Fibroblast of peridontal ligament (primary cell): ENCODE results near the gene EIF3C.
"Not testable (repeated sequence)": the region's sequence is repeated elsewhere in the genome, so short reads cannot be mapped to it uniquely, and the experiment has no call there.

Experiments
- DNase-seq: peaks from one replicate; pipeline ENCODE4 v3.0.0-alpha.2; 2010; ENCODE audit errors: extremely low read depth

Gene EIF3C, protein sequence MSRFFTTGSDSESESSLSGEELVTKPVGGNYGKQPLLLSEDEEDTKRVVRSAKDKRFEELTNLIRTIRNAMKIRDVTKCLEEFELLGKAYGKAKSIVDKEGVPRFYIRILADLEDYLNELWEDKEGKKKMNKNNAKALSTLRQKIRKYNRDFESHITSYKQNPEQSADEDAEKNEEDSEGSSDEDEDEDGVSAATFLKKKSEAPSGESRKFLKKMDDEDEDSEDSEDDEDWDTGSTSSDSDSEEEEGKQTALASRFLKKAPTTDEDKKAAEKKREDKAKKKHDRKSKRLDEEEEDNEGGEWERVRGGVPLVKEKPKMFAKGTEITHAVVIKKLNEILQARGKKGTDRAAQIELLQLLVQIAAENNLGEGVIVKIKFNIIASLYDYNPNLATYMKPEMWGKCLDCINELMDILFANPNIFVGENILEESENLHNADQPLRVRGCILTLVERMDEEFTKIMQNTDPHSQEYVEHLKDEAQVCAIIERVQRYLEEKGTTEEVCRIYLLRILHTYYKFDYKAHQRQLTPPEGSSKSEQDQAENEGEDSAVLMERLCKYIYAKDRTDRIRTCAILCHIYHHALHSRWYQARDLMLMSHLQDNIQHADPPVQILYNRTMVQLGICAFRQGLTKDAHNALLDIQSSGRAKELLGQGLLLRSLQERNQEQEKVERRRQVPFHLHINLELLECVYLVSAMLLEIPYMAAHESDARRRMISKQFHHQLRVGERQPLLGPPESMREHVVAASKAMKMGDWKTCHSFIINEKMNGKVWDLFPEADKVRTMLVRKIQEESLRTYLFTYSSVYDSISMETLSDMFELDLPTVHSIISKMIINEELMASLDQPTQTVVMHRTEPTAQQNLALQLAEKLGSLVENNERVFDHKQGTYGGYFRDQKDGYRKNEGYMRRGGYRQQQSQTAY

DNA sequence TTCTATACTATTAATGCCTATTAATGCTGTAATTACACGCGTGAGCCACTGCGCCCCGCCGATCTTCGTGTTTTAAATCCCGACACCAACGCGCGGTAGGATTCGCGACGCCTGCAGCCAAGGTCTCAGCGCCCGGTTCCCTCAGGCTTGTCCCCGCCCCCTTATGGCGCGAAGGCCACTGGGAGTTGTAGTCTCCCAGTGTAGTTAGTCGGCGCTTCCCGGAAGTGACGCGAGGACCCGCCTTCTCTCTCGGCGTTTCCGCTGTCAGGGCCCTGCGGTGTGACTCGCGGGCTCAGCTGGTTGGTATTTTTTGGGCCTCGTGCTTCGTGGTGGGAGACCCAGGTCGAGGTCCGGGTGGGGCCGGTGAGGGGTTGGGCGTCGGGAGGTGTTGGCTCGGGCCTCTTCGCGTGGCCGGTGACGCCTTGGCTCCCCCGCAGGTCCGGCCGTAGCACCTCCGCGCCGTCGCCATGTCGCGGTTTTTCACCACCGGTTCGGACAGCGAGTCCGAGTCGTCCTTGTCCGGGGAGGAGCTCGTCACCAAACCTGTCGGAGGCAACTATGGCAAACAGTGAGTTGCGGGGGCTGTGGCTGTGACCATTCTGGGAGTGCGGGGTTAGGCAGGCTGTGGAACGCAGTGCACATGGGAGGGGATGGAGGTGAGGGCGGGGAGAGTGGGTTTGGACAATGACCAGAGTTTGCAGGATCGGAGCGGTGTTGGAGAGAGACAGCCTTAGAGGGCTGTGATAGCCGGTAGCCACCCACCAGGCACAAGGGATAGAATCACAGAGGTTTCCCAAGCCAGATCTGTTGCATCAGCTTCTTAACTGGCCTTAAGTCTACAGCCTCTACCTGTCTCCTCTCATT is at the start of gene EIF3C:
EIF3C (plus strand) TSS at position 245 of the 864 bp plus-strand sequence; CDS start at position 468, 223 bp downstream.
- DNase-seq = not testable (repeated sequence)

DNA sequence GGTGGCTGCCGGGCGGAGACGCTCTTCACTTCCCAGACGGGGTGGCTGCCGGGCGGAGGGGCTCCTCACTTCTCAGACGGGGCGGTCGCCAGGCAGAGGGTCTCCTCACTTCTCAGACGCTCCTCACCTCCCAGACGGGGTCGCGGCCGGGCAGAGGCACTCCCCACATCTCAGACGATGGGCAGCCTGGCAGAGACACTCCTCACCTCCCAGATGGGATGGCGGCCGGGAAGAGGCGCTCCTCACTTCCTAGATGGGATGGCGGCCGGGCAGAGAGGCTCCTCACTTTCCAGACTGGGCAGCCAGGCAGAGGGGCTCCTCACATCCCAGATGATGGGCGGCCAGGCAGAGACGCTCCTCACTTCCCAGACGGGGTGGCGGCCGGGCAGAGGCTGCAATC is 45.0 kb upstream of the EIF3C start:
- DNase-seq = not testable (repeated sequence)

DNA sequence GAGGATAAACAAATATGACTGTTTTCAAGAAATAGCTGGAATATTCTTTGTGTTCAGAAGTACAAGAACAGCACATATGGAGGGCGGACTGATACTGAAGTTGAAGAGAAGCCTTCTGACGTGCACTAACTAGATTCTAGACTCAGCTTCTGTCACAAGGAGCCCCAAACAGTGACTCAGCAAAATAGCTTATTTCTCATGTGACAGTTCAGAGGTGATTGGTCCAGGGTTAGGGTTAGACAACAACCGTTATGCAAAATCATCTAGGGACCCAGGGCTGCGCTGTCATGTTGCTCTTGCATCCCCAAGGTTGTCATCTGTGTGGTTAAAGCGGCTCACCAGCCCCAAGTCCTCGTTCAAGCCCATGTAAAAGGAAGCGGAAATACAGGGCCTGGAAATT is 43.8 kb upstream of the EIF3C start:
- not testable (repeated sequence) for DNase-seq

DNA sequence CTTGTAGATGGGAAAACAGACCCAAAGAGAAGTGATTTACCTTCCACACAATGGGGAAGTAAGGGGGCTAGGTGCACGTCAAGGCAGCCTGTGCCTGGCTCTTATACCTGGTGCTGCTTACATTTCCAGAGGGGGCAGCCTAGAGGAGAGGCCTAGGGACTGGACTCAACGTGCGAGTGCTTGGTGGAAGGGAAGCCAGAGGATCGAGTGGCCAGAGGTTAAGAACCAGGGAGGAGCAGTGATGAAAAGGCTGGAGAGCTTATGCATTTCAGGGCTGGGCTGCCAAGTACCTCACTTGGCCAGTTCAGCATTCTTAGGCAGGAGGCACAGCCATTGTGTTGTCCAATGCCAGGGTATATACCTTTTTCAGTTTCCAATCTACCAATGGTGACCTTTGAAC is 43.1 kb upstream of the EIF3C start:
- not testable (repeated sequence) for DNase-seq

DNA sequence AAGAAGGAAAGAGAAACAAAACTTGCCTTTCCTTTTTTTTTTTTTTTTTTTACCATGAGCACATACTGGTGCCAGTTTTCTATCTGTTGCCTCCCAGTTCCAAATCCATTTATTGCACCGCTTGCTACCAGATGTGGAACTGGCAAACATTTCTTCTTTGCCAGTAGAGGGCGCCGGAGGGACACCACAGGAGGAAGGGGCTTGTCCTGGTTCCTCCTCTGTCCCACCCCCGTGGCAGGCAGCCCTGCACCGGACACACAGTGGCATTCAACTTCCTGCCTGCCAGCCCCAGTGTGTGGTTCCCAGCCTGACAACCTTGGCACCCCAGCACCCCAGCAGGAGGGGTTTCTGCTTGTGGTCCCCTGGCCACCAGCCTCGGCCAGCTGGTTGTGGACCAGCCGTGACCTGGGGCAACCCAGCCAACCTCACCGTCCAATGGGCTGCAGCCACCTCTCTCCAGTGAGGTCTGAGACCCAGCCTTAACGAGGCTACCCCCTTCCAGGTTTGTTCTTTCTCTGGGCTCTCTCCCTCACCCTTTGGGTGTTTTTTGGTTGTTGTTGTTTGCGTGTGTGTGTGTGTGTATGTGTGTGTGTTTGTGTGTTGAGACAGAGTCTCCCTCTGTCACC is 22.8 kb upstream of the EIF3C start:
- DNase-seq = not testable (repeated sequence)

DNA sequence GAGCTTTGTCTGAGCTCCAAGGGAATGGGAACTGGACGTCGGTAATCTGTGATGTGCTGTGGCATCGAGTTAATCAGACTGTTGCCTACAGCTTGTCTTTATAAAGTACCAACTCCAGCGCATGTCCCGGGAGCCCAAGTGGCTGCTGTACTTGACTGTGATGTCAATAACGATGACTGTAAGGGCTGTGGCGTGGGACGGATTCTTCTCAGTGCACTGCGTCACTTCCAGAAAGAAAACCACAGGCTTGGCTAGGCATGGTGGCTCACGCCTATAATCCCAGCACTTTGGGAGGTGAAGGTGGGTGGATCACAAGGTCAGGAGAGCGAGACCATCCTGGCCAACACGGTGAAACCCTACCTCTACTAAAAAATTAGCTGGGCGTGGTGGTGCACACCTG is 21.8 kb upstream of the EIF3C start:
- DNase-seq = not testable (repeated sequence)

DNA sequence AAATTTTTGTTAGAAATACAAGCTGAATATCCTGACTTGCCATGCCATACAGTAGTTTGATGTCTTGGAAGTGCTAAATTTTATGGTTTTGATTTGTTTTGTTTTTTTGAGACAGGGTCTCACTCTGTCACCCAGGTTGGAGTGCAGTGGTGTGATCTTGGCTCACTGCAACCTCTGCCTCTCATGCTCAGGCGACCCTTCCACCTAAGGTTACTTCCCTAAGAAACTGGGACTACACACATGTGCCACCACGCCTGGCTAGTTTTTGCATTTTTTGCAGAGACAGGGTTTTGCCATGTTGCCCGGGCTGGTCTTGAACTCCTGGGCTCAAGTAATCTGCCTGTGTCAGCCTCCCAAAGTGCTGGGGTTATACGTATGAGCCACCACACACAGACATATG is 19.5 kb upstream of the EIF3C start:
- DNase-seq = not testable (repeated sequence)

DNA sequence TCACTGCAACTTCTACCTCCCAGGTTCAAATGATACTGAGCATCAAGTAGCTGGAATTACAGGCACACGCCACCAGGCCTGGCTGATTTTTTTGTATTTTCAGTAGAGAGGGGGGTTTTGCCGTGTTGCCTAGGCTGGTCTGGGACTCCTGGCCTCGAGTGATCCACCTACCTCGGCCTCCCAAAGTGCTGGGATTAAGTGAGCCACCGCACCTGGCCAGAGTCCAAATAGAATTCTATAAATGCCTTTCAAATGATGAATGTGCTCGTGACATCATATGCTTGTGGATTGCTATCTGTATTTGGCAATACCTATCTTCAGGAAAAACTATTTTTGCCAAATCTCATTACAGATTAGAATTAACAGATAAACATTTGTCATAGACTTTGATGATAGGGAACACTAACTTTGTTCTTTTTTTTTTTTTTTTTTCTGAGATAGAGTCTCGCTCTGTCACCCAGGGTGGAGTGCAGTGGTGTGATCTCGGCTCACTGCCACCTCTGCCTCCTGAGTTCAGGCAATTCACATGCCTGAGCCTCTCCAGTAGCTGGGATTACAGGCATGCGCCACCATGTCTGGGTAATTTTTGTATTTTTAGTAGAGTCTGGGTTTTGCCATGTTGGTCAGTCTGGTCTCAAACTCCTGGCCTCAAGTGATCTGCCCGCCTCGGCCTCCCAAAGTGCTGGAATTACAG is 17.9 kb upstream of the EIF3C start:
- DNase-seq = not testable (repeated sequence)

DNA sequence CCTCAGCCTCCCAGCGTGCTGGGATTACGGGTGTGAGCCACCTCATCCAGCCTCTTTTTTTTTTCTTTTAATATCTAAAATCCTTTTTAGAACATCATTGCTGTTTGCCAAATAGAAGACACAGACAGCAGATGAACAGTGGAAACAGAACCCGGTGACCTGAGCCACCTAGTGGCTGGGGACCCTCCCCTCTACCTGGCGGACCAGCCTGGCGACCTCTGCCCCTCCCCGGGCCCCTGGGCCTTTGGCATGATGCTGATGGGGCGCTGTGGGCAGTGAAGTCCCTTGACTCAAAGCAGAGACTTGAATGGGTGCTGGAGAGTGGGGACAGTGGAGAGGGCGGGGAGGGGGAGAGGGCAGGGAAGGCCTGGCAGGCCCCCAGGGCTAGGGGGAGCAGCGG is 11.5 kb upstream of the EIF3C start:
- DNase-seq = not testable (repeated sequence)

DNA sequence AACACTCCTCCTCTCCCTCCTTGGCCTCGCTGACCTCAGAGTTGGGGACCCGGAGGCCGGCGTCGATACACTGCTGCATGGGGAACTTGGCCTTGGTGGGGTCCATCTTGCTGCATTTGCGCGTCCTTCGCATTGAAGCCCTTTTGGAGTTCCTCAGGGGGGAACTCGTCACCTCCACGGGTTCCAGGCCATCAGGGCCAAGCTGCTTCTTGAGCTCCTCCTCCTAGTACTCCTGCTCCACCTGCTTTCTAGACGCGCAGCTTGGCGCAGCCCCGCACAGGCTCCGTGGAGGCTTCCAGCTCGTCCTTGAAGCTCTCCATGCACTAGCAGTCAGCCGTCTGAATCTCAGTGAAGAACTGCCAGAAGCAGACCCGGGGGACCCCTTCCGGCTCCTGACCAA is 10.9 kb upstream of the EIF3C start:
- not testable (repeated sequence) for DNase-seq

DNA sequence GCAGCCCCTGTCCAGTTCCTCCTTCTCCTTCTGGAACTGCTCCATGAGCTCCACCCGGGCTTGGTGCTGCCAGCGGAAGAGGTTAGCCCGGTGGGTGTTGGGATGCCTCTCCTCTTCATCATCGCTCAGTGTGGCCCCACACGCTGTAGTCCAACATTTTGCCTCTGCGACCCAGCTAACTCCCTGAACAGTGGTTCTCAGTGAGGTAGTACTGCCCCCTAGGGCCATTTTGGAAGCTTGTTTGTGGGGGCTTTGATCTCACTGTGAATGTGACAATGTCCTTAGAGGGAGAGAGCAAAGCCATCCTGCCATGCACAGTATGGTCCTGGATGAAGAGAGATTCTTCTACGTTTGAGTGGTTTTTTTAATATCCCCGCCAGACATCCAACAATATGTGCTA is 9.9 kb upstream of the EIF3C start:
- not testable (repeated sequence) for DNase-seq

DNA sequence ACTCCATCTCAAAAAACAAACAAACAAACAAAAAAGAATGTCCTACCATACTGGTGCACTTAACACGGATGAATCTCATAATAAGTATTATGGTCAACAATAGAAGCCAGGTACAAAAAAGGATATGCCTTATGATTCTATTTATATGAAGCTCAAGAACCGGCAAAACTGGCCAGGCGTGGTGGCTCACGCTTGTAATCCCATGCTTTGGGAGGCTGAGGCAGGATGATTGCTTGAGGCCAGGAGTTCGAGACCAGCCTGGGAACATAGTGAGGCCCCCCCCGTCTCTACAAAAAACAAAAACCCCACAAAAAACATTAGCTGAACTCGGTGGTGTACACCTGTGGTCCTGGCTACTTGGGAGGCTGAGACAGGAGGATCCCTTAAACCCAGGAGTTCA is 7.0 kb upstream of the EIF3C start:
- not testable (repeated sequence) for DNase-seq

DNA sequence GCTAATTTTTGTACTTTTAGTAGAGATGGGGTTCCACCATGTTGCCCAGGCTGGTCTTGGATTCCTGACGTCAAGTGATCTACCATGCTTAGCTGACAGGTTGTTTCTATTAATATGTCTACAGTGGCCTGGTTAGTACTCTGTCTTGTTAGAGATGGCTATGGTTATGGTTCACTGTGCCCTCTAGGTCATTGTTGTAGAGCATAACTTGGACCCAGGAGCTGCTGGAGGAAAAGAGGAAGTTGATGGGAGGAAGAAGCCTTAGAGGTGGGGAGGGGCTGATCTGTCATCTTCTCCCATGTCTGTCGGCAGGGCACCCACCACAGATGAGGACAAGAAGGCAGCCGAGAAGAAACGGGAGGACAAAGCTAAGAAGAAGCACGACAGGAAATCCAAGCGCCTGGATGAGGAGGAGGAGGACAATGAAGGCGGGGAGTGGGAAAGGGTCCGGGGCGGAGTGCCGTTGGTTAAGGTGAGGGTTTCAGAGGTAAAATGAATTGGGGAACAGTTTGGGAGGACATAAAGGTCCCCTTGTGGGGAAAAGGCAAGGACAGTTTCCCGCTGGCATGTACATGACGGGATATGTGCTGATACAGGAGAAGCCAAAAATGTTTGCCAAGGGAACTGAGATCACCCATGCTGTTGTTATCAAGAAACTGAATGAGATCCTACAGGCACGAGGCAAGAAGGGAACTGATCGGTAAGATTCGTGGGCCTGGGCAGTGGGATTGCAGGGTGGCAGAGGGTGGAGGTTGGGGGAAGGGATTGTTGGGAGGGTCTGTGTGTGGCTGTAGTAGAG is 11.8 kb downstream of the EIF3C start:
- not testable (repeated sequence) for DNase-seq

DNA sequence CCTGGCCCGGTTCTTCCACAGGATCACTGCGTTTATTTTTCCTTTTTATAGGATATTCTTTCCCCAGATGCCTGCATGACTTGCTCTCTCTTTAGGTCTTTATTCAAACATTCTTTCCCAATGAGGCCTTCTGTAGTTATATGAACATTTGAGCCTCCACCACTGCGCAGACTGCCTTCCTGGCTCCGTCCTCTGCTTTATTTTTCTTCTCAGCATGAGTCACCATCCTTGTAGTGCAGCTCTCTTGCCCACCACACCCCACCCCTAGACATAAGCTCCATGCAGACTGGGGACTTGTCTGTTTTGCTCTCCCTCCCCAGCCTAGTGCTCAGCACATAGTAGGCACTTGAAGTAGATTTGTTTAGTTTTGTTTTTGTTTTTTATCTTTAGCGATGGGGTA is 20.0 kb downstream of the EIF3C start:
- not testable (repeated sequence) for DNase-seq

DNA sequence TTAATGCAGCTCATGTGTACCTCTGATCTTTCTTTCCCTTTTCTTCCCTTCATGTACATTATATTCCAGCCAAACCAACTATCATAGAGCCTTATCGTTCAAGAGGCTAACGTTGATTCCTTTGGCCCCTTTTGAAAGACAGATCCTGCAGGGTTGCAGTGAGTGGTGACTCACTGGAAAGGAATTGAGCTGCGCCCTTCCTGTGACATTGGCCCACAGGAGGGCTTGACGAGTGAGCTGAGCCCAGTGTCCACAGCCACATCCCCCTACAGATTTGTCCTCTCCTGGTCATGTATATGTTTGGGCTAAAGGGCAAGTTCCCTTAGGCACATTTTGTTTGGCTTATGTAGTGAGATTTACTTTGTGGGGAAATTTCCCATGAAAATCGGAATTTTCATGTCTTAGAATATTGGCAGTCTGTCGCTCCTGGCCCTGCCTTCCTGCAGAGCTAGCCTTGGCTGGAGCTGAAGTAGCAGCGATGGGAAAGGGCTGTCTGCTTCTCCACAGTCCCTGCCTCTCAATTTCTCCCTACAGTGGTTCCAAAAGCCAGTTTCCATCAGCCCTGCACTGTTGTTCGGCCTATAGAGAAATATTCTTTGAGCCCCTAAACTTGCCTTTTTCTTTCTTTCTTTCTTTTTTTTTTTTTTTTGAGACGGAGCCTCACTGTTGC is 21.3 kb downstream of the EIF3C start:
- DNase-seq = not testable (repeated sequence)

DNA sequence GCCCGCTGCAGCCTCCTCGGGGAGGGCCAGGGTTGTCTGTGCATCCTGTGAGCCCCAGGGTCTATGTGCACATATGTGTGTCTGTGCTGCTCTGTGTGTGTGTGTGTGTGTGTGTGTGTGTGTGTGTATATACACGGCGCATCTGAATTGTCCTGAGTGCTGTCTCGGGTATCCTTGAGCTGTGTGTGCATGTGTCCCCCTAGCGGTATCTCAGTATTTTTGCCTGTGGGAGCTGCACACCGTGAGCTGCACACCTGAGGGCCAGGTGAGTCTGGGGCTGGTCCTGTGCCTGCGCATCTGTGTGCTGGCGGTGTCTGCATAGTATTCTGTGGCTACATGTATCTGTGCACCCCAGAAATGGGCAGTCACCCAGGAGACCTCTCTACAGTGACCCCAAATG is 28.5 kb downstream of the EIF3C start:
- DNase-seq = not testable (repeated sequence)

DNA sequence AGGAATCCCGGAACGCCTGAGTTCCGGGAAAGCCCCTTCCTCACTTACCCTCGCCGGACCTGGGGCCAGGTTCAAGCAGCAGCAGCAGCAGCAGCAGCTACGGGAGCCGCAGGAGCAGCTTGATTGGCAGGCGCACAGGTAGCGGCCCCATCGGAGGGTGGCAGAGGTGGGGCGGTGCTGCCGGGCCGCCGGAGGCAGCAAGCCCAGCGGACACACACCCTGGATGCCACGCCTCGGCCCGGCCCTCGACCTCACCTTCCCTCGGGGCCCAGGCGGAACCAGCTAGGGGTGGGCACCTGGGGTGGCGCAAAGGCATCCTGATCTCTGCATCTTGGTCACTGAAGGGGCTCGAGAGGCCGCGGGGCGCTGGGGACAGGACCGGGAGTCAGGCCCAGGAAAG is 29.4 kb downstream of the EIF3C start:
- not testable (repeated sequence) for DNase-seq

DNA sequence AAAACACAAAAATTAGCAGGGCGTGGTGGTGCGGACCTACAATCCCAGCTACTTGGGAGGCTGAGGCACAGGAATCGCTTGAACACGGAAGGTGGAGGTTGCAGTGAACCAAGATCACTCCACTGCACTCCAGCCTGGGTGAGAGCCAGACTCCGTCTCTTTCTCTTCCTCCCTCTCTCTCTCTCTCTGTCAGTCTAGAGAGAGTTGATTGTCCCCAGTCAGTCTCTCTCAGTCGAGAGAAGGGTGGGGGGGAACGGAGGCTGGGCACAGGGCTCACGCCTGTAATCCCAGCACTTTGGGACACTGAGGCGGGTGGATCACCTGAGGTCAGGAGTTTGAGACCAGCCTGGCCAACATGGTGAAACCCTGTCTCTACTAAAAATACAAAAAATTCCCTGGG is 30.0 kb downstream of the EIF3C start:
- DNase-seq = not testable (repeated sequence)
